C4-2B (cell line): Measurements from ENCODE around the gene VOPP1.

Source experiments
- H3K27ac ChIP-seq: fragments of 450-650 bp; 2 replicates; pipeline ENCODE4 v1.5.1; 2017
- ZFX ChIP-seq: fragments of 450-650 bp; IDR thresholded peaks from 2 replicates; pipeline ENCODE4 v1.6.1; 2017
- TF ChIP-seq, protein P1 (sequence below): fragments of 450-650 bp; conservative IDR thresholded peaks from 2 replicates; pipeline ENCODE4 v1.5.1; 2017; ENCODE audit warnings: mild to moderate bottlenecking

Gene VOPP1

DNA sequence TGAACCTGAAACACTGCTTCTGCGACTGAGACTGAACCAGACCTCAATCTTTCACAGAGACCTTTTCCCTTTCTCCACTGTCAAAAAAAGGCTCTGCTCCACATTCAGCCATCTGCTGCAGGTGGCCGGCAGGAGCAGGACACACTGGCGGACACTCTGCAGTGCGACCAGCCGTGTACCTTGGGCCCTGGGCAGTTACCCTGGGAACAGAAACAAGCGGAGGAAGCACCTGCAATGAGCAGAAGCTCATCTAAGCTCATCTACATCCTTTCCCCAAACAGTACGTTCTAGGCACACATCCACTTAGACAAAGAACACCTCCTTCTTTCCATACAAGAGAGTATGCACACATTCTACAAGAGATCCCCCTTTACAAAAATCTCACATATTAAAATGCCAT, 22.8 kb downstream of the VOPP1 start:
- no peak for TF ChIP-seq ZFX
- TF ChIP-seq, protein P1, sequence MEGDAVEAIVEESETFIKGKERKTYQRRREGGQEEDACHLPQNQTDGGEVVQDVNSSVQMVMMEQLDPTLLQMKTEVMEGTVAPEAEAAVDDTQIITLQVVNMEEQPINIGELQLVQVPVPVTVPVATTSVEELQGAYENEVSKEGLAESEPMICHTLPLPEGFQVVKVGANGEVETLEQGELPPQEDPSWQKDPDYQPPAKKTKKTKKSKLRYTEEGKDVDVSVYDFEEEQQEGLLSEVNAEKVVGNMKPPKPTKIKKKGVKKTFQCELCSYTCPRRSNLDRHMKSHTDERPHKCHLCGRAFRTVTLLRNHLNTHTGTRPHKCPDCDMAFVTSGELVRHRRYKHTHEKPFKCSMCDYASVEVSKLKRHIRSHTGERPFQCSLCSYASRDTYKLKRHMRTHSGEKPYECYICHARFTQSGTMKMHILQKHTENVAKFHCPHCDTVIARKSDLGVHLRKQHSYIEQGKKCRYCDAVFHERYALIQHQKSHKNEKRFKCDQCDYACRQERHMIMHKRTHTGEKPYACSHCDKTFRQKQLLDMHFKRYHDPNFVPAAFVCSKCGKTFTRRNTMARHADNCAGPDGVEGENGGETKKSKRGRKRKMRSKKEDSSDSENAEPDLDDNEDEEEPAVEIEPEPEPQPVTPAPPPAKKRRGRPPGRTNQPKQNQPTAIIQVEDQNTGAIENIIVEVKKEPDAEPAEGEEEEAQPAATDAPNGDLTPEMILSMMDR = no peak
- peak overlapping the region; percentile 46 for H3K27ac ChIP-seq

DNA sequence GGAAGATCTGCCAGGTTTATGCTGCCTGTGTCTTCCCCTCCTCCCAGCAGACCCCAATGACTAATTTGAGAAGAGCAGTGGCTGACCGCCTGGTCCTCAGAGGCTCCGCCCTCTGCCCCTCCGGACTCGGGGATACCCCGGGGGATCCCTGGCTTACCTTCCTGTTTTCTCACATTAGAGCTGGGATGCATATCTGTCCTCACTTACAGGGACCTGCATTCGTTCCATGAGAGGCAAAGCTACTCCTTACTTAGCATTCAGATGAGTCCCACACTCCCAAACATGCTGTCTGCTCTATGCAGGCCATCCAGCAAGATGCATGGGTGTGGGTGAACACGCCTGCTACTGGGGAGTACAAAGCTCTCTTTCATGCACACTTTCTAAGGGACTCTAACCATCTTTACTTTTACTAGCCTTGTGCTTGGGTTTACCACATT, 24.0 kb downstream of the VOPP1 start:
- TF ChIP-seq ZFX = no peak
- TF ChIP-seq, protein P1 = no peak
- no peak overlapping the region for H3K27ac ChIP-seq

DNA sequence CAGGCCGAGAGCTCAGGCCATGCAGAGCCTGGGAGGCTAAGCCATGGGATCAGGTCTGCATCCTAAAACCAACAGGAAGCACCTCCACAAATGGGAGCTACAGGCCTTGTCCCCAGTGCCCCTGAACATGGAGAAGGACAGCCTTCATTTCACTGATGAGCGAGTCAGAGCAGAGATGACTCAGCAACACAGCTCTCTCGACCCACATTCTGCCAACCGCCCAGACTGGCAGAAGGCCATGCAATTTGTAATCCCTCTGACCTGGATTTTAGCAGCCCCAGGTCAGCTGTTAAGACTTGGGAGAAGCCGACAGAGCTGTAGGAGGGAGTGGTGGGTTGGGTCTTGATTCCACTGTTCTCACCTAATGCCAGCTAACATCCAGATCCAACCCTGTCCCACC, 25.5 kb downstream of the VOPP1 start:
- TF ChIP-seq, protein P1 = no peak
- no peak for TF ChIP-seq ZFX
- H3K27ac ChIP-seq = peak overlapping the region; percentile 57

DNA sequence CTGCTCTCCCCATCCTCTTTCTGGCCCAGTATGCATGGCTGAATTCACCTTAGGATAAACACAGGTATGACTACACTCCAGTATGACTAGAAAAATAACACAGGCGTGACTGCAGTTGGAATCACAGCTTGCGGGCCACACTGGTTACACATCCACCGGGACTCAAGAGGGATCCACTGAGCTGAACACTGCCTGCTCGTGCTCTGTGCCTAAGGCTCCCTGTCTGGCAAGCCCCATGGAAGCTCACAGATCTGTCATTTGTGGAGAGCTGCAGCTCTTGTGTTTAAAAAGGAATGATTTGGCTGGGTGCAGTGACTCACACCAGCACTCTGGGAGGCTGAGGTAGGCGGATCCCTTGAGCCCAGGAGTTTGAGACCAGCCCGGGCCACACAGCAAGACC, 26.8 kb downstream of the VOPP1 start:
- TF ChIP-seq, protein P1 = no peak
- TF ChIP-seq ZFX = no peak
- peak overlapping the region; percentile 13 for H3K27ac ChIP-seq

DNA sequence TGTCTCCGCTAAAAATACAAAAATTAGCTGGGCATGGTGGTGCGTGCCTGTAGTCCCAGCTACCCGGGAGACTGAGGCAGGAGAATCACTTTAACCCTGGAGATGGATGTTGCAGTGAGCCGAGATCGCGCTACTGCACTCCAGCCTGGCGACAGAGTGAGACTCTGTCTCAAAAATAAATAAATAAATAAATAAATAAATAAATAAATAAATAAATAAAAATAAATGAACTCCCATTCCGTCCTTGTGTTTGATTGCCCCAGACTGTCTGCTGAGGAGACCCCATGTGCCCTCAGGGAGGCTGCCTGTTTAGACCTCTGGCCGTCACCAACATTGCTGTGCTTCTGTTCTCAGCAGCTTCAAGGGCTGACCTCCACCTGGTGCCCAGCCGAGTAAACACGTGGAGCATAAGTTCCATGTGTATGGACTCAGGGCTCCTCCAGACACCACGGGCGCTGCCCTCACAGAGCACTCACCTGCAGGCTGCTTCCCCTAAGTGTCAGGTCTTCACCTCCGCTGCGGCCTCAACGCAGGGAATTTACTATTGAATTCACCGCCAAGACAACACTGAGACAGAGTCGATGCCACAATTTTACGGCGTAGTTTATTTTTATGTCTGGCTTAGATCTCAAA, 32.0 kb downstream of the VOPP1 start:
- no peak for TF ChIP-seq ZFX
- TF ChIP-seq, protein P1 = no peak
- H3K27ac ChIP-seq = no peak overlapping the region

DNA sequence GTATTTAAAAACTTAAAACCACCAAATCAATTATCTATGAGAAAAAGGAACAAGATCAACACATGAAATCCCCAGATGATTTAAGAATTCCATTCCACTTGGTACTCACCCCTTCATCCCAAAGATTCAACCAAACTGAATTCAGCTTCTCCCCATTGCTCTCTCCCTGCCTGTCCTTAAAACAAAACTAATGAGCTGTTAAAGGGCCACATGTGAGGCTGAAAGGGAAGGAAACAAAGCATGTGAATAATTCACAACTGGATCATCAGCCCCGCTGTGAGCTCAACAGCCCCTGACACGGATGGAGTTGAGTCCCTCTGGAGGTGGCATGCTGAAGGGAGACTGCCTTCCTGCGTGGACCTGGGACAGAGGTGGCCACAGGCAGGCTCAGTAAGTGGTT, 32.9 kb downstream of the VOPP1 start:
- H3K27ac ChIP-seq = no peak overlapping the region
- no peak for TF ChIP-seq ZFX
- TF ChIP-seq, protein P1 = no peak

DNA sequence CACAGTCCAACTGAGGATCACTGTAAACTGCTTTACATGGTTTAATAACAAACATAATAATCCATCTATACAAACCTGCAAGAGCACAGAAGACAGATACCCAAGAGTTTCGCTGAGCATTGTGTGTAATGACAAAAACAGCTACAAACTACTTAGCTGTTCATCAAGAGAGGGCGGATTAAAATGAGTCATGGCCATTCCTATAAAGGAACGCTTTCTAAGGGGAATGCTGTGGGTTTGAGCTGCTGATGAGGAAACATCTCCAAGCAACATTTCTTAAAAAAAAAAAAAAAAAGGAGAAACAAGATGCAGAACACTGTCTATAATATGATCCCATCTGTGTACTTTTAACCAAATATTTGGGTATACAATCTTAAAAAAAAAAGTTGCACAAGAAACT, 33.8 kb downstream of the VOPP1 start:
- H3K27ac ChIP-seq = no peak overlapping the region
- TF ChIP-seq, protein P1 = no peak
- TF ChIP-seq ZFX = no peak
